Measurements from ENCODE around the gene CRABP2. TPM values are rescaled to one million over a fixed set of nuclear protein-coding genes. Genes with fewer than 3 reads are reported as not detected.
A peak's percentile ranks its signal among the peaks of the same experiment; 100 is the strongest.

Gene CRABP2
- total RNA-seq, 1 experiment from 2014 or later: 1.9 TPM

GRCh38 chr1:156717351-156717750 is 12.0 kb upstream of the CRABP2 start:
- Mint-ChIP-seq H3K4me3 (ENCODE audit: unreplicated experiment) (no peak overlapping the region), H3K27me3 (ENCODE audit: insufficient read depth, unreplicated experiment) (no peaks in the 10 kb centered on the region), H3K9me3 (ENCODE audit: unreplicated experiment) (no peaks in the 10 kb centered on the region), H3K36me3 (ENCODE audit: insufficient read depth, unreplicated experiment) (no peaks in the 10 kb centered on the region), H3K4me1 (ENCODE audit: insufficient read depth, unreplicated experiment) (peaks cover 6% of the 10 kb centered on the region), H3K27ac (ENCODE audit: low read depth, unreplicated experiment) (no peak overlapping the region)
- ChIA-PET POLR2A (interaction anchor here (0.7 kb wide), 1 partner anchor 139 kb away, joined by 4 read pairs; no protein-coding TSS in a partner anchor), CTCF (interaction anchor here (0.7 to 47.2 kb wide), 5 partner anchors 4 to 761 kb away, joined by 3 to 2415 read pairs (median 8); partner anchors contain the start of genes CRABP2, ISG20L2, METTL25B and NES)
- no TSS peak for BruUV-seq (replicated peaks)
- TF ChIP-seq CTCF (IDR thresholded peaks at IDR 0.05; ENCODE audit: unreplicated experiment): no peak
- no peak for DNase-seq (ENCODE audit: unreplicated experiment)
- intact Hi-C loops (cut with micrococcal nuclease): no loop called here

GRCh38 chr1:156714830-156715229 is 9.4 kb upstream of the CRABP2 start:
- Mint-ChIP-seq H3K36me3 (ENCODE audit: insufficient read depth, unreplicated experiment) (no peaks in the 10 kb centered on the region), H3K9me3 (ENCODE audit: unreplicated experiment) (no peaks in the 10 kb centered on the region), H3K27ac (ENCODE audit: low read depth, unreplicated experiment) (no peak overlapping the region), H3K4me3 (ENCODE audit: unreplicated experiment) (no peak overlapping the region), H3K27me3 (ENCODE audit: insufficient read depth, unreplicated experiment) (no peaks in the 10 kb centered on the region), H3K4me1 (ENCODE audit: insufficient read depth, unreplicated experiment) (peaks cover 19% of the 10 kb centered on the region)
- ChIA-PET POLR2A (interaction anchor here (0.6 to 1.5 kb wide), 5 partner anchors 11 to 124 kb away, joined by 3 to 9 read pairs (median 4); partner anchors contain the start of genes ISG20L2, METTL25B and NAXE), CTCF (interaction anchor here (1.0 to 47.2 kb wide), 4 partner anchors 2 to 145 kb away, joined by 4 to 2415 read pairs (median 1211); partner anchors contain the start of genes CRABP2, ISG20L2, METTL25B and NES)
- TF ChIP-seq CTCF (IDR thresholded peaks at IDR 0.05; ENCODE audit: unreplicated experiment): no peak
- no TSS peak for BruUV-seq (replicated peaks)
- DNase-seq (ENCODE audit: unreplicated experiment): no peak
- intact Hi-C loops (cut with micrococcal nuclease): no loop called here

- Mint-ChIP-seq H3K27ac (ENCODE audit: low read depth, unreplicated experiment) (no peak overlapping the region), H3K27me3 (ENCODE audit: insufficient read depth, unreplicated experiment) (no peaks in the 10 kb centered on the region), H3K9me3 (ENCODE audit: unreplicated experiment) (no peaks in the 10 kb centered on the region), H3K4me1 (ENCODE audit: insufficient read depth, unreplicated experiment) (peaks cover 32% of the 10 kb centered on the region), H3K4me3 (ENCODE audit: unreplicated experiment) (no peak overlapping the region), H3K36me3 (ENCODE audit: insufficient read depth, unreplicated experiment) (no peaks in the 10 kb centered on the region)
- CTCF ChIA-PET: interaction anchor here (0.5 to 47.2 kb wide), 7 partner anchors 0 to 336 kb away, joined by 3 to 2415 read pairs (median 8); partner anchors contain the start of genes CRABP2, ISG20L2, METTL25B and NES
- BruUV-seq (replicated peaks): no TSS peak
- POLR2A ChIA-PET: interaction anchor here (0.6 to 9.9 kb wide), 8 partner anchors 11 to 208 kb away, joined by 3 to 71 read pairs (median 8); partner anchors contain the start of genes ISG20L2, METTL25B and MRPL24
- DNase-seq (ENCODE audit: unreplicated experiment): peak; percentile 39
- intact Hi-C loops (cut with micrococcal nuclease): no loop called here
- TF ChIP-seq CTCF (IDR thresholded peaks at IDR 0.05; ENCODE audit: unreplicated experiment): no peak
These were observed 7.2 kb upstream of the CRABP2 start for GRCh38 chr1:156712626-156713025.

- no peaks in the 10 kb centered on the region for H3K27me3 Mint-ChIP-seq (ENCODE audit: insufficient read depth, unreplicated experiment)
- no TSS peak for BruUV-seq (replicated peaks)
- H3K9me3 Mint-ChIP-seq (ENCODE audit: unreplicated experiment): no peaks in the 10 kb centered on the region
- ChIA-PET CTCF (interaction anchor here (0.7 to 47.2 kb wide), 9 partner anchors 2 to 179 kb away, joined by 3 to 2415 read pairs (median 10); partner anchors contain the start of genes CRABP2, ISG20L2, METTL25B and NES), POLR2A (interaction anchor here (0.6 to 9.9 kb wide), 9 partner anchors 8 to 120 kb away, joined by 3 to 71 read pairs (median 8); partner anchors contain the start of genes ISG20L2, METTL25B, MRPL24 and NAXE)
- peaks cover 37% of the 10 kb centered on the region for H3K4me1 Mint-ChIP-seq (ENCODE audit: insufficient read depth, unreplicated experiment)
- intact Hi-C loops (cut with micrococcal nuclease): no loop called here
- H3K27ac Mint-ChIP-seq (ENCODE audit: low read depth, unreplicated experiment): no peak overlapping the region
- no peak overlapping the region for H3K4me3 Mint-ChIP-seq (ENCODE audit: unreplicated experiment)
- TF ChIP-seq CTCF (IDR thresholded peaks at IDR 0.05; ENCODE audit: unreplicated experiment): no peak
- H3K36me3 Mint-ChIP-seq (ENCODE audit: insufficient read depth, unreplicated experiment): no peaks in the 10 kb centered on the region
- no peak for DNase-seq (ENCODE audit: unreplicated experiment)
These were observed 5.8 kb upstream of the CRABP2 start for GRCh38 chr1:156711011-156711817.
